Heart left ventricle (tissue), 13 donors: ENCODE results near the gene PAX2.

ENCODE experiments used
- CTCF ChIP-seq, 12 donors: fragments of 200-600 bp; sonication (generic) in 4 of 12; IDR thresholded peaks; one replicate each; pipeline versions ENCODE4 v1.5.0 to v1.8.0; 2018 to 2022; ENCODE audit warnings: antibody characterized with exemption in 12 of 12, mild to moderate bottlenecking in 5 of 12
- POLR2A ChIP-seq, 2 donors: fragments of 450-650 bp; IDR thresholded peaks; one replicate each; pipeline ENCODE4 v1.6.1; 2017; ENCODE audit warnings: antibody characterized with exemption in 2 of 2, mild to moderate bottlenecking in 2 of 2, moderate library complexity in 2 of 2
- donor health status: ischemic (EF 13 %, LVEDD 7.1; RV severe dilation, severe dysfunction).
- donor health status: DM: no; HTN: yes; CAD: no.
- donor health status: DM: no; HTN: no; CAD: no.
- donor health status: ischemic (EF 25% LVEDD 6.9; RV normal size, moderate dysfunction).
- donor health status: ischemic (EF 25% LVEDD 5.7; RV mildly dilated, moderate dysfunction).
- donor health status: ischemic (EF 35%, LVEDD 5.7; RV mildly dilated, moderate dysfunction).
- donor health status: nonischemic (EF 11% LVEDD 7.7; RV severe dilation, severe dysfunction).
- donor health status: DM: yes; HTN: yes; CAD: no.
- donor health status: PGD.
- donor health status: ischemic (EF 29% LVEDD 5.4; RV normal size, mild dysfunction).
- donor health status: nonischemic (EF 23%, LVEDD 6.1; RV moderate dilation, normal function).

GRCh38 chr10:100749059-100749308, 3.6 kb downstream of the PAX2 start:
- TF ChIP-seq POLR2A (IDR thresholded peaks at IDR 0.05), result no peak
- TF ChIP-seq CTCF (IDR thresholded peaks at IDR 0.05), result no peak
